ENCODE measurements around the gene ARHGEF3. TPM values are rescaled to one million over a fixed set of nuclear protein-coding genes. Genes with fewer than 3 reads are reported as not detected.

The ARHGEF3 gene
- total RNA-seq, 1 donor from 2014 or later = 0.52 TPM

GRCh38 chr3:56775445-56775837, 26.3 kb downstream of the ARHGEF3 start:
- H3K4me2 ChIP-seq = no peak overlapping the region
- DNase-seq (ENCODE audit: low spot score) = peak; percentile 18
- no peaks in the 10 kb centered on the region for H3K36me3 ChIP-seq
- H3K4me3 ChIP-seq = no peak overlapping the region
- no peak overlapping the region for H2AFZ ChIP-seq (replicated peaks)
- H3F3A ChIP-seq (ENCODE audit: low read depth) = no peaks in the 10 kb centered on the region
- H3K9me3 Mint-ChIP-seq = no peaks in the 10 kb centered on the region
- TF ChIP-seq EZH2phosphoT487 (IDR thresholded peaks at IDR 0.05) (no peak), CTCF (IDR thresholded peaks at IDR 0.05) (no peak), EZH2 (IDR thresholded peaks at IDR 0.05) (no peak)
- H3K27me3 ChIP-seq = no peaks in the 10 kb centered on the region
- H3K27ac ChIP-seq = no peak overlapping the region
- H3K27ac Mint-ChIP-seq = peak overlapping the region; percentile 31
- H3K27me3 Mint-ChIP-seq (ENCODE audit: insufficient read depth, low read depth) = peaks cover 2% of the 10 kb centered on the region
- no peaks in the 10 kb centered on the region for H3K4me1 ChIP-seq
- no peaks in the 10 kb centered on the region for H3K9me3 ChIP-seq (ENCODE audit: low read depth)
- H3K4me3 Mint-ChIP-seq = no peak overlapping the region
- H4K20me1 ChIP-seq (ENCODE audit: low read depth) = no peaks in the 10 kb centered on the region
- peaks cover 16% of the 10 kb centered on the region for H3K4me1 Mint-ChIP-seq
- no peaks in the 10 kb centered on the region for H3K36me3 Mint-ChIP-seq
- no peak overlapping the region for H3K9ac ChIP-seq
- no peaks in the 10 kb centered on the region for H3K79me2 ChIP-seq (ENCODE audit: low read depth)

GRCh38 chr3:56773986-56774385, 27.8 kb downstream of the ARHGEF3 start:
- H3F3A ChIP-seq (ENCODE audit: low read depth) = no peaks in the 10 kb centered on the region
- Mint-ChIP-seq H3K27ac (no peak overlapping the region), H3K9me3 (no peaks in the 10 kb centered on the region), H3K36me3 (no peaks in the 10 kb centered on the region), H3K4me1 (peaks cover 17% of the 10 kb centered on the region), H3K27me3 (ENCODE audit: insufficient read depth, low read depth) (peaks cover 2% of the 10 kb centered on the region), H3K4me3 (no peak overlapping the region)
- H3K9me3 ChIP-seq (ENCODE audit: low read depth) = no peaks in the 10 kb centered on the region
- H2AFZ ChIP-seq (replicated peaks) = no peak overlapping the region
- no peak overlapping the region for H3K4me2 ChIP-seq
- H4K20me1 ChIP-seq (ENCODE audit: low read depth) = no peaks in the 10 kb centered on the region
- TF ChIP-seq EZH2 (IDR thresholded peaks at IDR 0.05) (no peak), EZH2phosphoT487 (IDR thresholded peaks at IDR 0.05) (no peak), CTCF (IDR thresholded peaks at IDR 0.05) (no peak)
- H3K27me3 ChIP-seq = no peaks in the 10 kb centered on the region
- no peak overlapping the region for H3K27ac ChIP-seq
- no peaks in the 10 kb centered on the region for H3K36me3 ChIP-seq
- H3K79me2 ChIP-seq (ENCODE audit: low read depth) = no peaks in the 10 kb centered on the region
- DNase-seq (ENCODE audit: low spot score) = no peak
- no peak overlapping the region for H3K9ac ChIP-seq
- no peak overlapping the region for H3K4me3 ChIP-seq
- H3K4me1 ChIP-seq = no peaks in the 10 kb centered on the region

GRCh38 chr3:56772952-56773938, 28.5 kb downstream of the ARHGEF3 start:
- H3K27ac ChIP-seq = no peak overlapping the region
- H3K27ac Mint-ChIP-seq = no peak overlapping the region
- no peak overlapping the region for H3K4me3 Mint-ChIP-seq
- TF ChIP-seq CTCF (IDR thresholded peaks at IDR 0.05) (no peak), EZH2phosphoT487 (IDR thresholded peaks at IDR 0.05) (no peak), EZH2 (IDR thresholded peaks at IDR 0.05) (no peak)
- H3K36me3 Mint-ChIP-seq = no peaks in the 10 kb centered on the region
- H3K4me2 ChIP-seq = no peak overlapping the region
- H3K9ac ChIP-seq = no peak overlapping the region
- no peaks in the 10 kb centered on the region for H3K9me3 ChIP-seq (ENCODE audit: low read depth)
- H4K20me1 ChIP-seq (ENCODE audit: low read depth) = no peaks in the 10 kb centered on the region
- no peaks in the 10 kb centered on the region for H3K4me1 ChIP-seq
- no peak for DNase-seq (ENCODE audit: low spot score)
- no peak overlapping the region for H2AFZ ChIP-seq (replicated peaks)
- no peaks in the 10 kb centered on the region for H3F3A ChIP-seq (ENCODE audit: low read depth)
- H3K36me3 ChIP-seq = no peaks in the 10 kb centered on the region
- H3K9me3 Mint-ChIP-seq = no peaks in the 10 kb centered on the region
- no peaks in the 10 kb centered on the region for H3K27me3 ChIP-seq
- peaks cover 18% of the 10 kb centered on the region for H3K4me1 Mint-ChIP-seq
- H3K79me2 ChIP-seq (ENCODE audit: low read depth) = no peaks in the 10 kb centered on the region
- no peak overlapping the region for H3K4me3 ChIP-seq
- H3K27me3 Mint-ChIP-seq (ENCODE audit: insufficient read depth, low read depth) = peaks cover 2% of the 10 kb centered on the region

Measured in neural progenitor cell (in vitro differentiated cells).